HCT116 (cell line): ENCODE results near the gene KIRREL3.

ENCODE experiments used
- CEBPB ChIP-seq: IDR thresholded peaks from 2 replicates; pipeline ENCODE4 v1.6.1; 2012; ENCODE audit warnings: low read depth
- ELF1 ChIP-seq: IDR thresholded peaks from 2 replicates; pipeline ENCODE4 v1.6.1; 2012; ENCODE audit warnings: low read depth, borderline replicate concordance
- EZH2 ChIP-seq: fragments of 200-600 bp; sonication (generic); IDR thresholded peaks from 2 replicates; pipeline ENCODE4 v1.6.1; 2017; ENCODE audit warnings: antibody characterized with exemption, mixed run types
- POLR2AphosphoS5 ChIP-seq: IDR thresholded peaks from 2 replicates; pipeline ENCODE4 v1.6.1; 2011; ENCODE audit warnings: mild to moderate bottlenecking, low read depth, low read length, moderate library complexity
- REST ChIP-seq: IDR thresholded peaks from 2 replicates; pipeline ENCODE4 v1.6.1; 2012; ENCODE audit warnings: low read depth
- SP1 ChIP-seq: IDR thresholded peaks from 2 replicates; pipeline ENCODE4 v1.6.1; 2012; ENCODE audit warnings: low read depth
- YY1 ChIP-seq: IDR thresholded peaks from 2 replicates; pipeline ENCODE4 v1.6.1; 2011; ENCODE audit warnings: low read length, low read depth, moderate library complexity, mild to moderate bottlenecking; ENCODE audit not compliant: insufficient replicate concordance; ENCODE audit errors: extremely low read depth
- TF ChIP-seq, protein P1 (sequence below), 3 experiments: fragments of 200-600 bp in 1 of 3; sonication (generic) in 1 of 3; IDR thresholded peaks in 2 of 3; conservative IDR thresholded peaks in 1 of 3; 2 replicates each; pipeline ENCODE4 v1.5.1; 2012 to 2017; ENCODE audit warnings: low read depth in 2 of 3, low read length in 2 of 3, antibody characterized with exemption in 1 of 3, borderline replicate concordance in 1 of 3, control low read depth in 1 of 3, mild to moderate bottlenecking in 1 of 3, mixed read lengths in 1 of 3, mixed run types in 1 of 3, moderate library complexity in 1 of 3; ENCODE audit not compliant: insufficient read depth in 1 of 3

DNA sequence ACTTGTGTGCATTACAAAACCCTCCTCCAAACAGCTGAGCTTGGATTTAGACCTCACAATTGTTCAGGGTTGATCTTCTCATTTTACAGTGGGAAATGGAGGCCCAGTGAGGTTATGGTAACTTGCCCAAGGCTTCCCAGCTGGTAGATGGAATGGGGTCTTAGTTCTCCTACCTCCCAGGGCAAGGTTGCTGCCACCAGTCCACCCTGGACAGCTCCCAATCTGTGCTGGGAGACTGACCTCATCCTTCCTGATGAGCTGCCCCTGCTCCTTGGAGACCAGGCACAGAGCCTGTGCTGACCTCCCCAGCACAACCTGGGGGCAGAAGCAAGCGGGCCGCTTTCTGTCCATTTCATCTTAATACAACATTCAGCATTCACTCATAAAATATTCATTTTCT, 454.4 kb downstream of the KIRREL3 start:
- no peak for TF ChIP-seq ELF1
- no peak for TF ChIP-seq EZH2
- TF ChIP-seq, protein P1, sequence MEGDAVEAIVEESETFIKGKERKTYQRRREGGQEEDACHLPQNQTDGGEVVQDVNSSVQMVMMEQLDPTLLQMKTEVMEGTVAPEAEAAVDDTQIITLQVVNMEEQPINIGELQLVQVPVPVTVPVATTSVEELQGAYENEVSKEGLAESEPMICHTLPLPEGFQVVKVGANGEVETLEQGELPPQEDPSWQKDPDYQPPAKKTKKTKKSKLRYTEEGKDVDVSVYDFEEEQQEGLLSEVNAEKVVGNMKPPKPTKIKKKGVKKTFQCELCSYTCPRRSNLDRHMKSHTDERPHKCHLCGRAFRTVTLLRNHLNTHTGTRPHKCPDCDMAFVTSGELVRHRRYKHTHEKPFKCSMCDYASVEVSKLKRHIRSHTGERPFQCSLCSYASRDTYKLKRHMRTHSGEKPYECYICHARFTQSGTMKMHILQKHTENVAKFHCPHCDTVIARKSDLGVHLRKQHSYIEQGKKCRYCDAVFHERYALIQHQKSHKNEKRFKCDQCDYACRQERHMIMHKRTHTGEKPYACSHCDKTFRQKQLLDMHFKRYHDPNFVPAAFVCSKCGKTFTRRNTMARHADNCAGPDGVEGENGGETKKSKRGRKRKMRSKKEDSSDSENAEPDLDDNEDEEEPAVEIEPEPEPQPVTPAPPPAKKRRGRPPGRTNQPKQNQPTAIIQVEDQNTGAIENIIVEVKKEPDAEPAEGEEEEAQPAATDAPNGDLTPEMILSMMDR (IDR thresholded peaks at IDR 0.05 in 2 of 3, conservative IDR thresholded peaks at IDR 0.05 in 1 of 3; ENCODE audit: borderline replicate concordance in 1 of 3, insufficient read depth in 1 of 3, low read depth in 2 of 3, low read length in 2 of 3), result no peak
- TF ChIP-seq CEBPB, result no peak
- TF ChIP-seq SP1, result no peak
- TF ChIP-seq REST, result peak; percentile 41
- no peak for TF ChIP-seq POLR2AphosphoS5
- TF ChIP-seq YY1, result no peak
